ENCODE results near the gene RUNX1.
A peak's percentile ranks its signal among the peaks of the same experiment; 100 is the strongest.

Gene RUNX1

DNA sequence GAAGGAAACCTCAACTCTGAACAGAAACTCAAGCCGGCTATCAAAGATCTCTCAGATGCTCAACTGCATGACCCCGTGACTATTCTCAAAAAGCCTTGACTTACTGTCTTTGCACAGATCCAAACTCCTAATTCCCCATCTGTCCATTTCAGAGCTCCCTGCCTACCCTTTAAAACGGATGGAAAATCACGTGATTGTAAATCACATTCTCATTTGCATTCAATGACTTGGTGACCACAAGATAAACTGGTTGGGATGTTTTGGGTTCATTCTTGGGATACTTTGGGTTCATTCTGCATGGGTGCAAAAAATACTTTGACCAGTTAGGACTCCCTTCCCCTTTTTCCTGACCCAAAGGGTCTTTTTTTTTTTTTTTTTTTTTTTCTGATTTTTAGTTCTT lies 41.3 kb upstream of the RUNX1 start:
- TF ChIP-seq, protein P1, sequence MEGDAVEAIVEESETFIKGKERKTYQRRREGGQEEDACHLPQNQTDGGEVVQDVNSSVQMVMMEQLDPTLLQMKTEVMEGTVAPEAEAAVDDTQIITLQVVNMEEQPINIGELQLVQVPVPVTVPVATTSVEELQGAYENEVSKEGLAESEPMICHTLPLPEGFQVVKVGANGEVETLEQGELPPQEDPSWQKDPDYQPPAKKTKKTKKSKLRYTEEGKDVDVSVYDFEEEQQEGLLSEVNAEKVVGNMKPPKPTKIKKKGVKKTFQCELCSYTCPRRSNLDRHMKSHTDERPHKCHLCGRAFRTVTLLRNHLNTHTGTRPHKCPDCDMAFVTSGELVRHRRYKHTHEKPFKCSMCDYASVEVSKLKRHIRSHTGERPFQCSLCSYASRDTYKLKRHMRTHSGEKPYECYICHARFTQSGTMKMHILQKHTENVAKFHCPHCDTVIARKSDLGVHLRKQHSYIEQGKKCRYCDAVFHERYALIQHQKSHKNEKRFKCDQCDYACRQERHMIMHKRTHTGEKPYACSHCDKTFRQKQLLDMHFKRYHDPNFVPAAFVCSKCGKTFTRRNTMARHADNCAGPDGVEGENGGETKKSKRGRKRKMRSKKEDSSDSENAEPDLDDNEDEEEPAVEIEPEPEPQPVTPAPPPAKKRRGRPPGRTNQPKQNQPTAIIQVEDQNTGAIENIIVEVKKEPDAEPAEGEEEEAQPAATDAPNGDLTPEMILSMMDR (IDR thresholded peaks at IDR 0.05; ENCODE audit: low read depth, low read length): no peak
- no peak for DNase-seq (ENCODE audit: low read depth in 2 of 2)
- no peak overlapping the region for H3K4me3 ChIP-seq (replicated peaks in 1 of 2; ENCODE audit: low read depth in 2 of 2, low read length in 2 of 2)

DNA sequence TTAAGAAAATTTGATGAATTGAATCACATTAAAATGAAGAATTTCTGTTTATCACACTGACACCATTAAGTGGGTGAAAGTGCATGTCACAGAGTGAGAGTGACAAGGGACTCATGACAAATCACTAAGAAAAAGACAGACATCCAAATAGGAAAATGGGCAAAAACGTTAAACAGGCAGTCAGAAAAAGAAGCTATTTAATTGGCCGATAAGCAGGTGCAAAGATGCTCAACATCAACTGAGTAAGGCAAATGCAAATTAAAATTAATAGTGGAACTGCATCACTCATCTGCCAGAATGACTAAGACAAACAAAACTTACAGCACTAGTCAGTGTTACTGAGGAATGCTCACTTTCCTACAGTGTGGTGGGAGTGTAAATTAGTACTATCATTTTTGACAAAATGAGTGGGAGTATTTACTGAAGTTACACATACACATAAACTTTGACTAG lies 39.2 kb upstream of the RUNX1 start:
- TF ChIP-seq, protein P1 (IDR thresholded peaks at IDR 0.05; ENCODE audit: low read depth, low read length): no peak
- no peak overlapping the region for H3K4me3 ChIP-seq (replicated peaks in 1 of 2; ENCODE audit: low read depth in 2 of 2, low read length in 2 of 2)
- DNase-seq (ENCODE audit: low read depth in 2 of 2): no peak

DNA sequence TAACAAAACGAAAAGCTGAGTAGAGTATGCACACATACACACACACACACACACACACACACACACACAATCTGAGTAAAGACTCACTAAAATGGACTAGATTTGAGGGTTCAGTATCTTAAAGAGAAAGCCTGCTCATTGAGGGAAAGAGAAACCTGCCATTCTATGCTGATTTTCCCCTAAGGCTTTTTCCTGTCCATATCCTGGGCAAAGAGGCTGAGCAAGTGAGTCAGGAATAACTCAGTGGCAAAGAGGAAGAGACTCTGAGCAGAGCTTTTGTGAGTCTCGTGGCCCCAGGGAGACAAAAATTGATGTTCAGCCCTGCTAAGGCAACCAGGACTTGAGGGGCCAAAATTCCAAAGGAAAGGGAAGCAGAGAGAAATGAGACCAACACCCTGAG lies 37.3 kb upstream of the RUNX1 start:
- no peak overlapping the region for H3K4me3 ChIP-seq (replicated peaks in 1 of 2; ENCODE audit: low read depth in 2 of 2, low read length in 2 of 2)
- DNase-seq (ENCODE audit: low read depth in 2 of 2): peak; percentile 38 to 64

DNA sequence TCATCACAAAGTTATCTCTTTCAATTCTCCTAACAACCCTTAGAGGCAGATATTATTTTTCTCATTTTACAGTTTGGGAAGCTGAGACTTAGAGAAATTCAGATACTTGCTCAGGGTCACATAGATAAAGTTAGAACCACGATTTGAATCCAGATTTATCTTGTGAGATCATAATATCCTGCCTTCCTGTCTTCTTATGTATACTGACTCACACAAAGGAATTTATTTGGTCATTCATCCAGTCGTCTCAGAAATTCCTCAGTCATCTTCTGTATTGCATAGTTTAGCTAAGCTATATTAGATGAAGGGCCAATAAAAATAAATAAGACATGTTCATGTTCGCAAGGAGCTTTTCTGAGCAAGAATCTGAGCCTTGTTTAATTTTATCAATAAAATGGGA lies 35.8 kb upstream of the RUNX1 start:
- peak; percentile 71 to 95 for DNase-seq (ENCODE audit: low read depth in 2 of 2)
- H3K4me3 ChIP-seq (replicated peaks in 1 of 2; ENCODE audit: low read depth in 2 of 2, low read length in 2 of 2): no peak overlapping the region
- TF ChIP-seq, protein P1 (IDR thresholded peaks at IDR 0.05; ENCODE audit: low read depth, low read length): no peak

More for the DNA sequence above, 37.3 kb upstream of the RUNX1 start:
- TF ChIP-seq, protein P1 (IDR thresholded peaks at IDR 0.05; ENCODE audit: low read depth, low read length): no peak

DNA sequence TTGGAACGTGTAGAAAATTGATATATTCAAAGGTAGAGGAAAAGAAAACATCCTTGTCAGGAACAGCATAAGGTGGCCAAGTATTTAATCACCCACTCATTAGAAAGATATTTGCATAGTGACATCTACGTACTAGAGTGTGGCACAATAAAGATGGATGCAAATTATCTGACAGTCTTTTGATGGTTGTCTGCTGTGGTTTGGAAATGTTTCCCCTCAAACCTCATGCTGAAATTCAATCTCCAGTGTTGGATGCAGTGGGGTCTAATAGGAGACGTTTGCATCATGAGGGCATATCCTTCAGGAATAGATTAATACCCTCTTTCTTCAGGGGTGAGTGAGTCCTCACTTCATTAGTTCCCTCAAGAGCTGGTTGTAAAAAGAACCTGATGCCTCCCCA lies 34.1 kb upstream of the RUNX1 start:
- TF ChIP-seq, protein P1 (IDR thresholded peaks at IDR 0.05; ENCODE audit: low read depth, low read length): no peak
- H3K4me3 ChIP-seq (replicated peaks in 1 of 2; ENCODE audit: low read depth in 2 of 2, low read length in 2 of 2): no peak overlapping the region
- DNase-seq (ENCODE audit: low read depth in 2 of 2): no peak

DNA sequence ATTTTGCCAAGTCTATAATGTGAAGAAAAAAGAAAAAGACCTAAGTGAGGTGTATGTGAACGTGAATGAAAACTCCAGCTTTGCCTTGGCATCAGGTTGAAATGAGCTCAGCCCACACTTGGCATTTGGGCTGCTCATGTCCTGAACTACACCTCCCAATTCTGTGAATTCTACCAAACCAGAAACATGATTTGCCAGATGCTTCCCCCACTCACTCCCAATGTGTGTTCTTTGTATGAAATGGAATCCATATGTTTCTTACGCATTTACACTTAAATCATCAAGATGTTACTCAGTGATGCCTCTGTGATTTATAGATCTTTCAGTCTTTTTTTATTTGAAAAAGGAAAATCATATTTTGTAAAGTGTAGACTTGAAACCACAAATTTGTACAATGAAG lies 32.8 kb upstream of the RUNX1 start:
- no peak overlapping the region for H3K4me3 ChIP-seq (replicated peaks in 1 of 2; ENCODE audit: low read depth in 2 of 2, low read length in 2 of 2)
- no peak for DNase-seq (ENCODE audit: low read depth in 2 of 2)
- TF ChIP-seq, protein P1 (IDR thresholded peaks at IDR 0.05; ENCODE audit: low read depth, low read length): no peak

DNA sequence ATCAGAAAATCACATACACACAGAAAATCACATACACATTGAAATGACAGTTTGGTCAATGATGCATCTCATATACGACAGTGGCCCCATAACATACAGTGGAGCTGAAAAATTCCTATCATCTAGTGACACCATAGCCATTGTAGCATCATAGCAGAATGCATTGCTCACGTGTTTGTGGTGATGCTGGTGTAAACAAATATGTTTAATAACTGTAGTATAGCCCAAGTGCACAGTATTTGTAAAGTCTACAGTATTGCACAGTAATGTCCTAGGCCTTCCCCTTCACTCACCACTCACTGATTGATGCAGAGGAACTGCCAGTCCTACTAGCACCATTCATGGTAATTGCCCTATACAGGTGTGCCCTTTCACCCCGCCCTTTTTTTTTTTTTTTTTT lies 30.1 kb upstream of the RUNX1 start:
- TF ChIP-seq, protein P1 (IDR thresholded peaks at IDR 0.05; ENCODE audit: low read depth, low read length): no peak
- H3K4me3 ChIP-seq (replicated peaks in 1 of 2; ENCODE audit: low read depth in 2 of 2, low read length in 2 of 2): no peak overlapping the region
- no peak for DNase-seq (ENCODE audit: low read depth in 2 of 2)

All from cardiac fibroblast (primary cell).